A673 (cell line): ENCODE results near the gene DFFB. TPM values are rescaled to one million over a fixed set of nuclear protein-coding genes. Genes with fewer than 3 reads are reported as not detected.

Source experiments
- BruUV-seq: library from RNA; stranded (reverse); fragments of 400-500 nt; replicated peaks from 2 replicates; lab custom pipeline; 2021; lab: Mats Ljungman, UMichigan
- CTCF ChIA-PET: fragments of 300-600 bp; sonication (Branson Sonifier 250); formaldehyde crosslinking; loops from one replicate; lab custom pipeline; 2022; ENCODE audit warnings: antibody characterized with exemption; lab: Charles Lee
- POLR2A ChIA-PET: fragments of 300-600 bp; sonication (Branson Sonifier 250); formaldehyde crosslinking; loops from one replicate; lab custom pipeline; 2022; ENCODE audit warnings: antibody characterized with exemption; ENCODE audit not compliant: low non-redundant PET; lab: Charles Lee
- DNase-seq: peaks from one replicate; pipeline ENCODE4 v3.0.0-alpha.2; 2015; ENCODE audit warnings: low spot score
- H3K27ac ChIP-seq: fragments of 200-600 bp; sonication (generic); 2 replicates; pipeline ENCODE4 v1.5.1; 2016; ENCODE audit warnings: mixed run types, low read depth, mild to moderate bottlenecking, mixed read lengths, antibody characterized with exemption, low read length; ENCODE audit not compliant: poor library complexity, severe bottlenecking
- H3K27me3 ChIP-seq: fragments of 200-600 bp; sonication (generic); replicated peaks from 2 replicates; pipeline ENCODE4 v1.6.1; 2017; ENCODE audit warnings: mixed run types, low read depth, mild to moderate bottlenecking, mixed read lengths, antibody characterized with exemption, low read length; ENCODE audit not compliant: insufficient read depth, poor library complexity
- H3K36me3 ChIP-seq: fragments of 200-600 bp; sonication (generic); 2 replicates; pipeline ENCODE4 v1.6.1; 2016; ENCODE audit warnings: mixed run types, mild to moderate bottlenecking, mixed read lengths, antibody characterized with exemption, low read length; ENCODE audit not compliant: insufficient read depth, poor library complexity, severe bottlenecking
- H3K4me1 ChIP-seq: fragments of 200-600 bp; sonication (generic); 2 replicates; pipeline ENCODE4 v1.6.1; 2017; ENCODE audit warnings: mixed run types, mild to moderate bottlenecking, mixed read lengths, antibody characterized with exemption, low read length; ENCODE audit not compliant: insufficient read depth, poor library complexity, severe bottlenecking
- H3K4me3 ChIP-seq: fragments of 200-600 bp; sonication (generic); 2 replicates; pipeline ENCODE4 v1.5.1; 2016; ENCODE audit warnings: low read depth, mixed run types, mild to moderate bottlenecking, mixed read lengths, low read length; ENCODE audit not compliant: poor library complexity, severe bottlenecking
- H3K9me3 ChIP-seq: fragments of 200-600 bp; sonication (generic); 2 replicates; pipeline ENCODE4 v1.6.1; 2016; ENCODE audit warnings: mixed run types, low read depth, mild to moderate bottlenecking, mixed read lengths, antibody characterized with exemption, low read length; ENCODE audit not compliant: poor library complexity, severe bottlenecking
- CTCF ChIP-seq: fragments of 300-800, 200-600 bp; sonication (generic); conservative IDR thresholded peaks from 2 replicates; pipeline ENCODE4 v1.5.1; 2017; ENCODE audit warnings: low read depth, mild to moderate bottlenecking, antibody characterized with exemption, low read length, moderate library complexity, mixed read lengths
- EZH2 ChIP-seq: fragments of 200-600 bp; sonication (generic); IDR thresholded peaks from 2 replicates; pipeline ENCODE4 v1.6.1; 2017; ENCODE audit warnings: borderline replicate concordance, low read depth, mild to moderate bottlenecking, mixed read lengths, antibody characterized with exemption, low read length; ENCODE audit not compliant: poor library complexity, severe bottlenecking
- intact Hi-C: fragments of 100-400 bp; cut with micrococcal nuclease; formaldehyde crosslinking; loops from one replicate; pipeline ENCODE4 v1.10.0; 2022; ENCODE audit not compliant: unreplicated experiment
- total RNA-seq: library from RNA; stranded (reverse); gene quantifications from 2 replicates; pipeline ENCODE4 v1.2.3, GENCODE V29; 2021

Gene DFFB
- total RNA-seq, 1 experiment from 2014 or later, result 8.9 TPM

- intact Hi-C loops, result no loop called here
- no peak for TF ChIP-seq CTCF
- TF ChIP-seq EZH2, result no peak
Measured at GRCh38 chr1:3883194-3883925, 26.1 kb downstream of the DFFB start.

DNA sequence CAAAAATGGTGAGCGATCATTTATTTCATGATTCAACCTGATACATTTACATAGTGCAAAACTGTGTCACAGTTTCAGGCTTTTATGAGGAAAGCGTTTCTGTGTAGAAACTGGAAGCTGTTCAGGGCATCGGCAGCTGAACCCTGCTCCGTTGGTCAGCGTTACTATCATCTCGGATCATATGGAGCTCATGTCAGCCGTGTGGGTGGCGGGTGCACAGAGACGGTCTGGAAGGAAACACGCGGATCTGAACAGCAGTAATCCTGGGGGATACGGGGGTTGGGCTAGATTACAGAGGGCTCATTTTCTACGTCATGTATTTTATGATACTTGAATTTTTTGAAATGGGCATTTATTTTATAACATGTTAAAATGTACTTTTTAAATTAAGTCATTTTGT is 27.7 kb downstream of the DFFB start:
- intact Hi-C loops, result no loop called here
- no peaks in the 10 kb centered on the region for H3K9me3 ChIP-seq
- H3K4me1 ChIP-seq, result no peaks in the 10 kb centered on the region
- no peak overlapping the region for H3K4me3 ChIP-seq
- no peak for DNase-seq
- H3K36me3 ChIP-seq, result peaks cover 13% of the 10 kb centered on the region
- H3K27me3 ChIP-seq, result no peaks in the 10 kb centered on the region
- CTCF ChIA-PET, result no interaction called here
- BruUV-seq, result no TSS peak
- TF ChIP-seq CTCF (no peak), EZH2 (no peak)
- no peak overlapping the region for H3K27ac ChIP-seq
- POLR2A ChIA-PET, result no interaction called here

More at GRCh38 chr1:3883194-3883925, 26.1 kb downstream of the DFFB start:
- Histone ChIP-seq H3K9me3 (peaks cover 6% of the 10 kb centered on the region), H3K4me1 (no peaks in the 10 kb centered on the region), H3K36me3 (peaks cover 4% of the 10 kb centered on the region), H3K27ac (no peak overlapping the region), H3K27me3 (no peaks in the 10 kb centered on the region), H3K4me3 (no peak overlapping the region)
- DNase-seq, result no peak
- no TSS peak for BruUV-seq
- POLR2A ChIA-PET, result no interaction called here
- CTCF ChIA-PET, result interaction anchor here (0.7 kb wide), 1 partner anchor 1862 kb away, joined by 4 read pairs; no protein-coding TSS in a partner anchor

GRCh38 chr1:3885611-3886010 is 28.3 kb downstream of the DFFB start:
- DNase-seq, result no peak
- no peak overlapping the region for H3K4me3 ChIP-seq
- no peaks in the 10 kb centered on the region for H3K27me3 ChIP-seq
- H3K27ac ChIP-seq, result no peak overlapping the region
- H3K9me3 ChIP-seq, result no peaks in the 10 kb centered on the region
- ChIA-PET POLR2A (no interaction called here), CTCF (no interaction called here)
- intact Hi-C loops, result no loop called here
- BruUV-seq, result no TSS peak
- H3K36me3 ChIP-seq, result peaks cover 19% of the 10 kb centered on the region
- no peak for TF ChIP-seq EZH2
- H3K4me1 ChIP-seq, result no peaks in the 10 kb centered on the region
